ENCODE measurements around the gene NME4. TPM values are rescaled to one million over a fixed set of nuclear protein-coding genes. Genes with fewer than 3 reads are reported as not detected.
"Not testable (repeated sequence)": the region's sequence is repeated elsewhere in the genome, so short reads cannot be mapped to it uniquely, and the experiment has no call there.

The NME4 gene
- total and polyA plus RNA-seq, 2 donors (not counting 1 experiment from before 2014, with no cell fraction given) = 48.7 to 61.9 TPM

DNA sequence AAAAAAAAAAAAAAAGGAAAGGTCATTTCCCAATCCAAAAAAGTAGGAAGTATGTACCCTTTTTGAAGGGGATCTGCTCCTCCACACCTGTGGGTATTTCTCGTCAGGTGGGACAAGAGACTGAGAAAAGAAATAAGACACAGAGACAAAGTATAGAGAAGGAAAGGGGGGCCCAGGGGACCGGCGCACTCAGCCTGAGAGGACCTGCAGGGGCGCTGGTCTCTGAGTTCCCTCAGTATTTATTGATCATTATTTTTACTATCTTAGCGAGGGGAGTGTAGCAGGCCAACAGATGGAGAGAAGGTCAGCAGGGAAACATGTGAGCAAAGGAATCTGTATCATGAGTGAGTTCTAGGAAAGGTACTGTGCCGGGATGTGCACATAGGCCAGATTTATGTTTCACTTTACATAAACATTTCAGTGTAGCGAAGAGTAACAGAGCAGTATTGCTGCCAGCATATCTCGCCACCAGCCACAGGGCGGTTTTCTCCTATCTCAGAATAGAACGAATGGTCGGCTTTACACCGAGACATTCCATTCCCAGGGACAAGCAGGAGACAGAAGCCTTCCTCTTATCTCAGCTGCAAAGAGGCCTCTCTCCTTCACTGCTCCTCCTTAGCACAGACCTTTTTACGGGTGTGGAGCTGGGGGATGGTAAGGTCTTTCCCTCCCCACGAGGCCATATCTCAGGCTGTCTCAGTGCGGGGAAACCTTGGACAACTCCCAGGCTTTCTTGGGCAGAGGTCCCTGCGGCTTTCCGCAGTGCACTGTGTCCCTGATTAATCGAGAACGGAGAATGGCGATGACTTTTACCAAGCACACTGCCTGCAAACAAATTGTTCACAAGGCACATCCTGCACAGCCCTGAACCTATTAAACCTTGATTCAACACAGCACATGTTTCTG, 9.0 kb upstream of the NME4 start:
- H3K4me1 ChIP-seq (ENCODE audit: control insufficient read depth in 2 of 2, insufficient read depth in 2 of 2, low read length in 2 of 2) = peaks cover 13 to 16% of the 10 kb centered on the region in 2 donors
- 95% methylated on average over 12 of the region's 20 CpGs for WGBS (ENCODE audit: insufficient coverage)
- H3K27me3 ChIP-seq (replicated peaks in 1 of 4; ENCODE audit: control extremely low read depth in 1 of 4, control insufficient read depth in 3 of 4, insufficient read depth in 4 of 4, low read length in 3 of 4); H3K36me3 ChIP-seq (replicated peaks in 1 of 2; ENCODE audit: control extremely low read depth in 1 of 2, control insufficient read depth in 1 of 2, extremely low read depth in 1 of 2, insufficient read depth in 2 of 2, low read length in 1 of 2); H3K9ac ChIP-seq (ENCODE audit: low read length); H3K4me2 ChIP-seq (replicated peaks; ENCODE audit: low read depth, low read length, poor library complexity, severe bottlenecking); H3K27ac Mint-ChIP-seq; intact Hi-C loops (cut with micrococcal nuclease); H2AFZ ChIP-seq (ENCODE audit: insufficient read depth, low read depth, low read length, poor library complexity, severe bottlenecking); H3K4me3 ChIP-seq (ENCODE audit: control extremely low read depth in 1 of 5, extremely low read depth in 1 of 5, insufficient read depth in 1 of 5, low read depth in 2 of 5, low read length in 4 of 5); H3K9me3 ChIP-seq (ENCODE audit: control extremely low read depth in 1 of 3, control insufficient read depth in 2 of 3, insufficient read depth in 1 of 3, low read length in 2 of 3); H3K79me2 ChIP-seq (ENCODE audit: control insufficient read depth, insufficient read depth, low read length); DNase-seq; H3K27ac ChIP-seq (ENCODE audit: low read length in 2 of 2); ATAC-seq (ENCODE audit: low read depth); H3K4me3 Mint-ChIP-seq; POLR2A ChIA-PET; H4K20me1 ChIP-seq (ENCODE audit: control insufficient read depth, insufficient read depth, low read length, poor library complexity, severe bottlenecking); H3K9me3 Mint-ChIP-seq (ENCODE audit: insufficient read depth); H3K27me3 Mint-ChIP-seq: not testable (repeated sequence)
- peaks cover 18% of the 10 kb centered on the region for H3K4me1 Mint-ChIP-seq
- CTCF ChIA-PET = interaction anchor here (1.2 kb wide), 1 partner anchor 12 kb away, joined by 3 read pairs; no protein-coding TSS in a partner anchor

DNA sequence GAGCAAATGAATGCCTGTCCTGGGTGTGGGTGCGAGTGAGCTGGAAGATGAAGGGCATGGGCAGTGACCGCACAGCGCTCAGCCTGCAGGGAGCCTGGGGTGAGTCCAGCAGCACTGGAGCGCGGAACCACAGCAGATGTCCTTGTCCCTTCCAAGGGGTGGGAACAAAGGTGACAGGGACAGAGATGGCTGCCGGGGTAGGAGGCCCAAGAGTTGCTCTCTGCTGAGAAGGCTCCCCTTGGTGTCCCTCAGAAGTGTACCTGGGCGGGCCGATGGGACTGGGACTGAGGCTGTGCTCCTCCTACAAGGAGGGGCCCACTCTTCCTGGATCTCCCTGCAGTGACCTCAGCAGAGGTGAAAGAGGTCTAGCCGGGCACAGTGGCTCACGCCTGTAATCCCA, 7.6 kb upstream of the NME4 start:
- H3K9me3 ChIP-seq (ENCODE audit: control extremely low read depth in 1 of 3, control insufficient read depth in 2 of 3, insufficient read depth in 1 of 3, low read length in 2 of 3) = peaks cover 0 to 5% (median 0%) of the 10 kb centered on the region in 3 donors
- H3K36me3 ChIP-seq (replicated peaks in 1 of 2; ENCODE audit: control extremely low read depth in 1 of 2, control insufficient read depth in 1 of 2, extremely low read depth in 1 of 2, insufficient read depth in 2 of 2, low read length in 1 of 2) = no peaks in the 10 kb centered on the region
- H3K9ac ChIP-seq (ENCODE audit: low read length) = no peak overlapping the region
- DNase-seq (no peak), ATAC-seq (ENCODE audit: low read depth) (no peak)
- H4K20me1 ChIP-seq (ENCODE audit: control insufficient read depth, insufficient read depth, low read length, poor library complexity, severe bottlenecking) = no peaks in the 10 kb centered on the region
- no peak for TF ChIP-seq EZH2 (IDR thresholded peaks at IDR 0.05; ENCODE audit: borderline replicate concordance, insufficient read depth, low read depth, low read length, poor library complexity, severe bottlenecking)
- TF ChIP-seq CTCF (IDR thresholded peaks at IDR 0.05) = no peak
- no peaks in the 10 kb centered on the region for H3K27me3 ChIP-seq (replicated peaks in 1 of 4; ENCODE audit: control extremely low read depth in 1 of 4, control insufficient read depth in 3 of 4, insufficient read depth in 4 of 4, low read length in 3 of 4)
- no peak overlapping the region for H3K27ac ChIP-seq (ENCODE audit: low read length in 2 of 2)
- Mint-ChIP-seq H3K4me1 (peaks cover 6% of the 10 kb centered on the region), H3K27me3 (no peaks in the 10 kb centered on the region), H3K4me3 (no peak overlapping the region), H3K27ac (no peak overlapping the region), H3K9me3 (ENCODE audit: insufficient read depth) (no peaks in the 10 kb centered on the region)
- intact Hi-C loops (cut with micrococcal nuclease) = no loop called here
- no peak overlapping the region for H3K4me2 ChIP-seq (replicated peaks; ENCODE audit: low read depth, low read length, poor library complexity, severe bottlenecking)
- H2AFZ ChIP-seq (ENCODE audit: insufficient read depth, low read depth, low read length, poor library complexity, severe bottlenecking) = no peak overlapping the region
- 88% methylated on average over 9 of the region's 10 CpGs for WGBS (ENCODE audit: insufficient coverage)
- H3K4me3 ChIP-seq (ENCODE audit: control extremely low read depth in 1 of 5, extremely low read depth in 1 of 5, insufficient read depth in 1 of 5, low read depth in 2 of 5, low read length in 4 of 5) = no peak overlapping the region
- POLR2A ChIA-PET = interaction anchor here (0.7 kb wide), 1 partner anchor 335 kb away, joined by 3 read pairs; no protein-coding TSS in a partner anchor
- H3K4me1 ChIP-seq (ENCODE audit: control insufficient read depth in 2 of 2, insufficient read depth in 2 of 2, low read length in 2 of 2) = peaks cover 0 to 3% of the 10 kb centered on the region in 2 donors
- CTCF ChIA-PET = interaction anchor here (1.2 kb wide), 1 partner anchor 11 kb away, joined by 3 read pairs; no protein-coding TSS in a partner anchor
- H3K79me2 ChIP-seq (ENCODE audit: control insufficient read depth, insufficient read depth, low read length) = no peaks in the 10 kb centered on the region
